ENCODE results near the gene FOXL2NB.

The FOXL2NB gene

GRCh38 chr3:138914870-138915502, 32.0 kb upstream of the FOXL2NB start:
- no peak for TF ChIP-seq CTCF (IDR thresholded peaks at IDR 0.05; ENCODE audit: low read depth, low read length)
- TF ChIP-seq POLR2A (IDR thresholded peaks at IDR 0.05; ENCODE audit: extremely low read depth, insufficient read length) = no peak
- TF ChIP-seq MYC (IDR thresholded peaks at IDR 0.05; ENCODE audit: low read depth, low read length) = no peak
- no peak for TF ChIP-seq MAX (IDR thresholded peaks at IDR 0.05; ENCODE audit: low read depth, low read length)
- peak overlapping the region; percentile 61 for H3K4me3 ChIP-seq (ENCODE audit: low read depth, low read length)
- DNase-seq (ENCODE audit: low read depth) = peak; percentile 78

GRCh38 chr3:138915503-138916498, 31.2 kb upstream of the FOXL2NB start:
- peak; percentile 24 for TF ChIP-seq POLR2A (IDR thresholded peaks at IDR 0.05; ENCODE audit: extremely low read depth, insufficient read length)
- peak; percentile 17; the same call in 1 of the 2 replicates for TF ChIP-seq MYC (IDR thresholded peaks at IDR 0.05; ENCODE audit: low read depth, low read length)
- TF ChIP-seq CTCF (IDR thresholded peaks at IDR 0.05; ENCODE audit: low read depth, low read length) = peak; percentile 64
- TF ChIP-seq MAX (IDR thresholded peaks at IDR 0.05; ENCODE audit: low read depth, low read length) = peak; percentile 36; the same call in 1 of the 2 replicates
- peak overlapping the region; percentile 62 for H3K4me3 ChIP-seq (ENCODE audit: low read depth, low read length)
- DNase-seq (ENCODE audit: low read depth) = peak; percentile 92

- no peak for DNase-seq (ENCODE audit: low read depth)
- H3K4me3 ChIP-seq (ENCODE audit: low read depth, low read length) = no peak overlapping the region
- TF ChIP-seq MAX (IDR thresholded peaks at IDR 0.05; ENCODE audit: low read depth, low read length) (no peak), MYC (IDR thresholded peaks at IDR 0.05; ENCODE audit: low read depth, low read length) (no peak), CTCF (IDR thresholded peaks at IDR 0.05; ENCODE audit: low read depth, low read length) (no peak), POLR2A (IDR thresholded peaks at IDR 0.05; ENCODE audit: extremely low read depth, insufficient read length) (no peak)
Measured at GRCh38 chr3:138916824-138917223, 30.2 kb upstream of the FOXL2NB start.

GRCh38 chr3:138919325-138919724, 27.7 kb upstream of the FOXL2NB start:
- peak; percentile 49 for DNase-seq (ENCODE audit: low read depth)
- no peak for TF ChIP-seq MYC (IDR thresholded peaks at IDR 0.05; ENCODE audit: low read depth, low read length)
- peak; percentile 21 for TF ChIP-seq CTCF (IDR thresholded peaks at IDR 0.05; ENCODE audit: low read depth, low read length)
- no peak for TF ChIP-seq POLR2A (IDR thresholded peaks at IDR 0.05; ENCODE audit: extremely low read depth, insufficient read length)
- TF ChIP-seq MAX (IDR thresholded peaks at IDR 0.05; ENCODE audit: low read depth, low read length) = no peak
- no peak overlapping the region for H3K4me3 ChIP-seq (ENCODE audit: low read depth, low read length)

GRCh38 chr3:138921316-138922292, 25.4 kb upstream of the FOXL2NB start:
- H3K4me3 ChIP-seq (ENCODE audit: low read depth, low read length) = no peak overlapping the region
- no peak for DNase-seq (ENCODE audit: low read depth)
- TF ChIP-seq MAX (IDR thresholded peaks at IDR 0.05; ENCODE audit: low read depth, low read length) (no peak), POLR2A (IDR thresholded peaks at IDR 0.05; ENCODE audit: extremely low read depth, insufficient read length) (no peak), MYC (IDR thresholded peaks at IDR 0.05; ENCODE audit: low read depth, low read length) (no peak), CTCF (IDR thresholded peaks at IDR 0.05; ENCODE audit: low read depth, low read length) (no peak)

All from NB4 (cell line).